GM18505 (cell line): ENCODE data around the gene ADD3.

Source experiments
- ATAC-seq: cut with Tn5 transposase; IDR thresholded peaks from one replicate; pipeline ENCODE4 v1.9.1; 2021; ENCODE audit not compliant: unreplicated experiment
- POLR2A ChIP-seq: IDR thresholded peaks from 4 replicates; pipeline ENCODE4 v1.6.1; 2011; ENCODE audit warnings: borderline replicate concordance; ENCODE audit not compliant: insufficient read depth, insufficient read length; ENCODE audit errors: extremely low read depth

ADD3 gene

GRCh38 chr10:110078317-110078716, 70.5 kb downstream of the ADD3 start:
- TF ChIP-seq POLR2A, result no peak
- ATAC-seq, result no peak

- TF ChIP-seq POLR2A, result no peak
- no peak for ATAC-seq
Measured at GRCh38 chr10:110081911-110082310, 74.1 kb downstream of the ADD3 start.

GRCh38 chr10:110083884-110084283, 76.1 kb downstream of the ADD3 start:
- ATAC-seq, result no peak
- no peak for TF ChIP-seq POLR2A

GRCh38 chr10:110087682-110088081, 79.9 kb downstream of the ADD3 start:
- ATAC-seq, result no peak

GRCh38 chr10:110088367-110089104, 80.8 kb downstream of the ADD3 start:
- ATAC-seq, result no peak
- no peak for TF ChIP-seq POLR2A

More at GRCh38 chr10:110087682-110088081, 79.9 kb downstream of the ADD3 start:
- TF ChIP-seq POLR2A, result no peak

- no peak for TF ChIP-seq POLR2A
Measured at GRCh38 chr10:110091830-110092229, 84.0 kb downstream of the ADD3 start.

GRCh38 chr10:110093722-110094121, 85.9 kb downstream of the ADD3 start:
- no peak for ATAC-seq

More at GRCh38 chr10:110091830-110092229, 84.0 kb downstream of the ADD3 start:
- no peak for ATAC-seq

GRCh38 chr10:110094786-110095185, 87.0 kb downstream of the ADD3 start:
- no peak for ATAC-seq

More at GRCh38 chr10:110093722-110094121, 85.9 kb downstream of the ADD3 start:
- TF ChIP-seq POLR2A, result no peak

GRCh38 chr10:110101464-110102144, 93.8 kb downstream of the ADD3 start:
- TF ChIP-seq POLR2A, result no peak
- no peak for ATAC-seq

More at GRCh38 chr10:110094786-110095185, 87.0 kb downstream of the ADD3 start:
- no peak for TF ChIP-seq POLR2A

GRCh38 chr10:110103921-110104461, 96.2 kb downstream of the ADD3 start:
- TF ChIP-seq POLR2A, result no peak
- no peak for ATAC-seq

GRCh38 chr10:110105873-110106272, 98.1 kb downstream of the ADD3 start:
- ATAC-seq, result no peak
- TF ChIP-seq POLR2A, result no peak

GRCh38 chr10:110107430-110107829, 99.6 kb downstream of the ADD3 start:
- ATAC-seq, result no peak
- no peak for TF ChIP-seq POLR2A

GRCh38 chr10:110107887-110108286, 100.1 kb downstream of the ADD3 start:
- ATAC-seq, result no peak
- no peak for TF ChIP-seq POLR2A

GRCh38 chr10:110109511-110109910, 101.7 kb downstream of the ADD3 start:
- no peak for ATAC-seq
- no peak for TF ChIP-seq POLR2A
